Smooth muscle cell of the brain vasculature (primary cell): ENCODE results near the gene IMPACT.

Experiments used
- DNase-seq: peaks from one replicate; pipeline ENCODE4 v3.0.0-alpha.2; 2012; ENCODE audit warnings: low read depth, low spot score

The IMPACT gene

DNA sequence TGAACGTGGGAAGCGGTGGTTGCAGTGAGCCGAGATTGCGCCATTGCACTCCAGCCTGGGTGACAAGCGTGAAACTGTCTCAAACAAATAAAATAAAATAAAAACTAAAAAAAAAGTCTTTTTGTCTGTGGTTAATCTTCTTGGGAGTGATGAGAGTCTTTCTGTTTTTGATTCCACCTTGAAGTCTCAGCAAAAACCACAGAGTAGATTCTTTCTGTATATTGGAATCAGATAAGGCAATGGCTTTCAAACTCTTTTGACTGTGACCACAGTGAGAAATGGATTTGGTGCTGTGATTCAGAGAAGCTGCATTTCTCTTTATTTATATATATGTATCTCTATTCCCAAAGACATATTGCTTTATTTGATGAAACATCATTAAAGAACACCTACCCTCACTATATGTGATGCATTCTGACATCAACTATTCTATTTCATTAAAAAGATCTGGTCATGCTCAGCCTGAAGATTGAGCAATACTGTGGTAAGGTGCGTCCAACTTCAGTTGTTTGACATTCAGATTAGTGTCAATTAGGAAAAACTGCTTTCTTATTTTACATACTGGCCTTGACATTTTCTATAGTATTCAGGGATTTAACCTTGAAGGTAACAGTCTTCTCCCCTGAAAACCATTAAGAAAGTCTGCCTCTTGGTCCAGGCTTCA, 49.6 kb downstream of the IMPACT start:
- DNase-seq: no peak

DNA sequence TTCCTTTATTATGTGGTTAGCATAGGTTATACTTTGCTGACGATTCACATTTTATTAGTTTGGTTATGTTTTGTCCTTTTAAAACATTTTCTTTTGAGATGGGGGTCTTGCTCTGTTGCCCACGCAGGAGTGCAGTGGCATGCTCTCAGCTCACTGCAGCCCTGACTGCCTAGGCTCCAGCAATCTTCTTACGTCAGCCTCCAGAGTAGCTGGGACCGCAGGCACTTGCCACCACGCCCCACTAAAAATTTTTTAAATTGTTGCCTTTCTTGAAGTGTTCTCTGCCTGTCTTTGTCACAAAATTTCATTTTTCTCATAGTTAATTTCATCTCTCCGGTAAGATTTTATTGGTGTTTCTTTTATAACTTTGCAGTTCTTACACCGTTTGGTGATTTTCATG, 52.9 kb downstream of the IMPACT start:
- no peak for DNase-seq

DNA sequence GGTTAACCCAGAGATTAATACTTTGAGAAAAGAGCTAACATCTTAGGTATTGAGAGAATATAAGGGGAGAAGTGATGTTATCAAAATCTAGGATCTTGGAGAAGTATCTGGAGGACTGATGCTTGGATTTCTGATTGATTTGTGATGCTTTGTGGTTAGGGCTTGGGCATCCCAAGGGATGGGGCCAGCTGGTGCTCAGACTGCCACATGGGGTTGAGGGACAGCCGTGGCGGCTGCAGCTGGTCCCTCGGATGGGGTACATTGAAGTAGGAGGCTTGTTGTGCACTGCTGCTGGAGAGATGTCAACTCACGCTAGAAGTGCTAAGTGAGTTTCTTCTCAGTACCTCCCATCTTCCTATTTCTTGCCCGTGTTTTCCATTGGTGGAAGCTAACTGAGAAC, 56.4 kb downstream of the IMPACT start:
- DNase-seq: no peak

DNA sequence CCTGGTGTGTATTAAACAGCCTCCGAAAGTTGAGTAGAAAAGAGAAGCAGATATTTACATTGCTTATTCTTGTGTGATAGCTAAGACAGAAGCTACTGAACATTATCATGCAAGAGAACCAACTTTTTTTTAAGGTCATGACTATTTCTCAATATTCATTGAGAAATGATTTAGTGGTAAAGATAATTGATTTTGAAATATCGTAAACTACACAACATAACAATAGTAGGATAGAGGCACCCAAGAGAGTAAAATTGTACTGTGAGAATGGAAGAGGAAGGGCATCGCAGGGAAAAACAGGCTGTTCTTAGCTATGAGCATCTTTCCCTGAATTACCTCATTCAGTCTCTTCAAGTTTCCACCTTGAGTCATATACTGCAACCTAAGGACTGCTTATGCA, 59.2 kb downstream of the IMPACT start:
- DNase-seq: no peak

DNA sequence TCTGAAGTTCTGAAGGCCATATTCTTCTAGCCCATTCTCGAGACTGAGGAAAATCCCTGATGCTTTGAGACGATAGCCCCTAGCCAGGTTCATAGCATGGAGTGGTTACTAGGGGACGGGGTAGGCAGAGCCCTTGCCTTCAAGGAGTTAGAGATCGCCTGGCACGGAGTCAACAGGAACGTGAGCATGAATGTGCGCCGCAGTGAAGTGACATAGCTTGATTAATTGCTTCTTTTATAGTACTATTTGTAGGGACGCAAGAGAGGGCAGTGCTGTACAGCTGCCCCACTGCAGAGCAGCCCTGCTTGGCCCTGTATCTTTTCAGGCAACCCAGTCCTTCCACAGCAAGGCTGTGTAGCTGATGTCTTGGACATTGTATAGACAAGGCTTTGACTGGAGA, 60.2 kb downstream of the IMPACT start:
- no peak for DNase-seq

DNA sequence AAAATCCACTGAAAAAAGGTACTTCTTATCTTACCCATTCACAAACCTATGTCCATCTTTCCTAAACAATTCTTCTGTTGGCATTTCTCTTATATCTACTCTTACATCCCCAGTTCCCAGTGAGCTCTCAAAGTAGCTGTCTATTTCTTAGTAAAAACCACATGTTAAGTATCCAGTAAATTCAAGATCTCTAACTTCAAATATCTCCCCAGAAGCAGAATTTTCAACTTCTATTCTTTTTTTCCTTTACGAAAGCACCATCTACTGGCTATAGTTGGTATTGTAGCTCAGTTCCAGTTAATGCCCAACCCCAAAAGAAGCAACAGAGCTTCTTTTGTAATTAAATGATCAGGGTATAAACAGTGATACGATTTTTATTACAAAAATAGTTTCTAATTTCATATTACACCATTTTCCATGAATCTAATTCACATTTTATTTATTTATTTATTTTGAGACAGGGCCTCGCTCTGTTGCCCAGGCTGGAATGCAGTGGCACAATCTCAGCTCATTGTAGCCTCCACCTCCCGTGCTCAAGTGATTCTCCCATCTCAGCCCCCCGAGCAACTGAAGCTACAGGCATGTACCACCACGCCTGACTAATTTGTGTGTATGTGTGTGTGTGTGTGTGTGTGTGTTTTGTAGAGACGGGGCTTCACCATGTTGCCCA, 62.5 kb downstream of the IMPACT start:
- DNase-seq: no peak

DNA sequence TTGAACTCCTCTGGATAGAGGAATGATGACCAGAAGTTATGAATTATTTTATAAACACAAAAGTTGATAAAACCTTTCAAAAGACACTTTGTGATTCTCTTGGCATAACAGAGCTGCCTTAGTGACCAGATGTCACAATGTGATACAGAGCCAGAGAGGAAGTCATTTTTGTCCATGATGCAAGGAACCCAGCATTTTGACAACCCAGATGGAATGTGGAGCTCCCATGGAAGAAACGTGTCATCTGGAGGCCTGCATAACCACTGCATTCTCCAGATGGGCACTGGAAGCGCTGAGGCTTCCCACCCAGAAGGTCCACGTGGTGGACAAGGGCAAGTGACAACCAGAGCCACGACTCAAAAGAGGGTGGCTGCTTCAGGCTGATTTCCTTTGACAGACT, 64.1 kb downstream of the IMPACT start:
- DNase-seq: no peak

DNA sequence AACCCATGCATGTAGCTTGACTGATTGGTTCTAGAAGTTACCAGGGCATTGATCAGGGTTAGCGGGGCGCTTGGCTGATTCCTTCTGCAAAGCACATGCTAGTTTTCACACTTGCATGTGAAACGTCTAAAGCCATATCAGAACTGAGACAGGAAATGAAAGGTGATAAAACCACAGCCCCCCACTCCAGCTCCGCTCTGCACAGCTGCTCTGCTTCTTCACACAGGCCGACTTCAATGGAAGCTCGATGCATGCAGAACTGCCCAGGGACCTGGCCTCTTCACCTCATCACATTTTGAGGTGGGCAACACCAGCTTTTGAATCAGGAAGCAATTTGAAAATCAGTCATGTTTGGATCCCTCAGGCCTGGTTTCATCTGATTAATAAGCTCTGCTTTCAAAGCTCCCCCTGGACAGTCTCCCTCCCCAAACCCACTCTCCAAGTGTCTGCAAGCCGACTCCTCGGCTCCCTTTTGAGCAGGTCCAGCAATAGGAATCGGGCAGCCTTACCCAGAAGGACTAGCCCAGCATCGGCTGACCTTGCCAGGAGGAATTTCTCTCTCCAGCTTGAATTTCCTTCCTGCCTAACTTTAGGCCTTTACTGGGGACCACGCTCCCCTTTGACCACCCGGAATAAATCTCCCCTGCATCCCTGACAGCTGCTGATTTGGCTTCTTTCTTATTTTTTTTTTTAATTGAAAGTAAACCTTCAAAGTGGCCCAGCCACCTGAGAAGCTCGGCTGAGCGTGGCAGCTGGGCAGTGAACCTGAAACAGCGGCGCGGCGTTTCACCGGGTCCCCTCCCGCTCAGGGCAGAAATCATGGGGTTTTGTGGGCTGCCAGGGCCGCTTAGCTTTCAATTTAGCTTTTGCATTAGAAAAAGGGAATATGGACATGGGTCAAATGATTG, 65.7 kb downstream of the IMPACT start:
- DNase-seq: no peak

DNA sequence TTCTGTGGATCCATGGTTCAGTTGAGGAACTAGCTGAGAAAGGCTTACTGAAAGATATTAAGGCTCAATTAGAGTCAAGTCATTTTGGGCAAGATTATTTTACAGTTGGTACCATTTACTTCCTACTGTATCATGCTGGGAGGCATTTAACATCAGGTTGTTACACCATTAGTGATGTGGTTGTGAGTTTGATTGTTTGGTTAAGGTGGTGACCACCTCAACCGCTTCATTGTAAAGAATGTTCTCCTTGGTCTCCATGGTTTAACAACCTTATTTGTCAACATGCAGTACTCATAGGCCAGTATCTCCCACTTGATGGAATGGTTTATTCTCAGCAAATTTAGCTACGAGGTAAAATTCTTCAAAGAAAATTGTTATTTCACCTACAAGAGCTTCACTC, 68.1 kb downstream of the IMPACT start:
- DNase-seq: no peak

DNA sequence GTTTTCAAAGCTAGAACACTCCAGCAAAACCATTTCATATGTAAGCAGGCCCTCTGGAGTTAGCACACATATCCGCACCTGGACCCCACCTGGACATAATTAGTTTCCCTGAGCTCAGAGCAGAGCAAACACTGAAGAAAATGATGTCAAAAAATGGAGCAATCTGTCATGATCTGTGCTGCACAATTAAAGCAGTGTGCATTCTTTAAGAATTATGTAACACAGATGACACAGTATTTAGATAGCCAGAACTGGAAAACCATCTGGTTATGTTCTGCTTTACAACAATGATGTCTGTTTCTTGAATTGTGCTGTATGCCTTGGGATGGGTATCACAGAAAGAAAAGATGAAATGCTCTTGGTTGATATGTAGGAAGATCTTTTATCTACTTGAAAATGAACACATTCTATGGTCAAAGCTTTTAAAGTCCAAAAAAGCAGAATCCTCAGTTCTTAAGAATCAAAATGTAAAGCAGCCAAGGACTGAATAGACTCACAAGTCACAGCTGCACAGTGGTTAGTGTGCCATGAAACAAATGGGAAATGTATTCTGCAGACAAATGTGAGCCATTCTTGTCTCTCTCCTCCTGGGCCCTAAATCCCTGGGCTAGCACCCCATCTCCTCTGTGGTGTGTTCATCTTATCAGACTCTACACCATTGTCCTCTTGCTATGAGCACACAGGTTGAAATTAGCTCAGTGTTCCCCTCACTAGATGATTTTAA, 70.7 kb downstream of the IMPACT start:
- no peak for DNase-seq

DNA sequence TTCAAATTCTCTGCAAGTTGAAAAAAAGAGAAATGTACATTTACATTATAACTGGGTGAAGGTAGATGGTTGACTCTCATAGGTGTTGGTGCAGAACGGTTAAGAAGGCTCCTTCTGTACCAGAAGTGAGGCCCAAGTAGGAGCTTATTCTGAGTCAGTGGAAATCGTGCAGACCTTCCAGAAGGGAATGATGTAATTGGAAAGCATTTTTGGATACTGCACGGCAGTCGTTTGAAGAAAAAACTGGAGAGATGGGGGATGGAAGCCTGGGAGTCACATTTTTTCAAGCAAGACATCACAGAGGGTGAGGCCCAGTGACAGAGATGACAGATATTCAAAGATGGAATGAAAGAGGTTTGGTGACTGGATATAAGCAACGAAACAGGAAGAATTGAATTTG, 73.3 kb downstream of the IMPACT start:
- no peak for DNase-seq

DNA sequence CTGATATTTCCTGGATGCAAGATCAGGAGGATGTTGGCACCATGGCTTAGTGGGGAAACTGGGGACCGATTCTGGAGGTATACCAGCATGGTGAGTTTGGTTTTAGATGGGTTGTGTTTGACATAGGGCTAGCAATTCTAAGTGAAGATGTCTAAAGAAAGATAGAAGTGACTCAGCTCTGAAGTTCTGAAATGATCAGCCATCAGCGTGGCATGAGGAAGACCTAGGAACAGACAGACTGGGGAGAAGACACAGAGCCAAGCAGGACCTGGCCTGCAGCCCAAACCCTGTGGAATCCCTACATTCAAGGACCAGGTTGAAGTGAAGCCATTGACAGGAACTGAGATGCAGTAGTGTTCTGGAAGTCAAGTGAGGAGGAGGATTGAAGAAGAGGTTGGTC, 73.7 kb downstream of the IMPACT start:
- DNase-seq: no peak

DNA sequence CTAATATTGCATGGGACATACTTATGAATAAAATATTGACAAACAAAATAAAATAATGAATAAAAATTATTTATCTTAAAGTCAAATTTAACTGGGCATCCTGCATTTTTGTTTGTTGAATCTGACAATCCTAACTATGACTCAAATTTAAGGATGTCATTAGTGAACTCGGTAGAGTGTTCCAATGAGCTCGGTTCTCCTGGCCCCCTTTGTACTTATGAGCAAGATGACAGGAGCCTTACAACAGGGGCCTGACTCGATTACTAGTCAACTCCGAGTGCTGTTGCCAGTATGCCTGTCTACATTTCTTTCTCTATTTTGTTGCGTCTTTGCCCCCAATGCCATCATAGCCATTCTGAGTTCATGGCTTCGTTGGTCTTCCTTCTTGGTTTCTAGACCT, 74.3 kb downstream of the IMPACT start:
- no peak for DNase-seq

DNA sequence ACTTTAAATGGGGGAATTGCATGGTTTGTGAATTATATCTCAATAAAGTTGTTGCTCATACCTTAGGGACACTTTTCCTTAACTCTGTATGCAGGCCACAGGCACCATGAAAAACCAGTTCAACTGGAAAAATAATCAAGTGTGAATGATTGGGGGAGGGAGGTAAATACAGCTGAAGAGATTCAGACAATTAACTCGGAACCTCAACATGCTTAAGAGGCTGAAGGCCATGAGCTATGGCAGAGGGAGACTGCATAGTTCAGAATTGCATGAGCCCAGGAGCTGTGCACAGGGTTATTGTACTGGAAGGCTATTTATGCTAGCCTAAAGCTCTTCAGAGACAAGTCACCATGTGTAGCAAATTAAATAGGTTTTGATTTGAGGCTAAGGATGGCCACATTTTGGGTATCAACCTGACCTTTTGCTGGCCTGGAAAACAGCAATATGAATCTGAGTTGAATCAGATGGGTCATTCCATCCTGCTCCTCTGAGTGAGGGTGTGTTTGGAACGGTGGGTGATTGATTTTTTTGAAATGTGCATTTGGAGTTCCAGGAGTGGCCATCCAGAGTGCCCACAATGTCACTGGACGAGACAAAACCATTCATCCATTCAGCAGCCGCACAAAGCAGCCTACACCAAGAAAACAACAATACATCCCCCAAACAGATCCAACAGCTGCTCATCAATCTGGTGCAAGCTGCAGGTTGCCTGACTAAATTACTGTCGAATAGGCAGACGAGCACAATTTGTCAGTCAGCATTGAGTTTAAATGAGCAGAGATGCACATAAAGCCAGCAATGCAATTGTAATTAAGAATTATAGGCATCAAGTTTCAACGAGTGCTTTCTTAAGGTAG, 76.4 kb downstream of the IMPACT start:
- no peak for DNase-seq
